Right lobe of liver (tissue), 6 donors: ENCODE data around the gene PAX8. TPM values are rescaled to one million over a fixed set of nuclear protein-coding genes. Genes with fewer than 3 reads are reported as not detected.
"Not testable (repeated sequence)": the region's sequence is repeated elsewhere in the genome, so short reads cannot be mapped to it uniquely, and the experiment has no call there.

Experiments
- ATAC-seq, 4 donors: fragments of 200-7000 bp; cut with Tn5 transposase; one replicate each; pipeline ENCODE4 v1.9.1; 2020; ENCODE audit warnings: mild to moderate bottlenecking in 4 of 4, moderate library complexity in 4 of 4
- DNase-seq, 3 donors: peaks; one replicate each; pipeline ENCODE4 v3.0.0-alpha.2; 2020
- H3K27ac ChIP-seq, 3 donors: fragments of 200-600 bp; one replicate each; pipeline ENCODE4 v1.8.0; 2022
- H3K27me3 ChIP-seq, 2 donors: fragments of 200-600 bp; one replicate each; pipeline ENCODE4 v1.8.0; 2022
- H3K36me3 ChIP-seq, 4 donors: fragments of 200-600 bp; sonication (generic) in 1 of 4; one replicate each; pipeline versions ENCODE4 v1.5.1 to v1.8.0; 2017 to 2022; ENCODE audit warnings: control low read depth in 1 of 4
- H3K4me1 ChIP-seq, 4 donors: fragments of 200-600 bp; sonication (generic) in 1 of 4; one replicate each; pipeline versions ENCODE4 v1.5.1 to v1.8.0; 2017 to 2022; ENCODE audit warnings: control low read depth in 1 of 4
- H3K4me3 ChIP-seq, 3 donors: fragments of 200-600 bp; one replicate each; pipeline ENCODE4 v1.8.0; 2022
- H3K9me3 ChIP-seq, 4 donors: fragments of 200-600 bp; sonication (generic) in 1 of 4; one replicate each; pipeline versions ENCODE4 v1.5.1 to v1.8.0; 2017 to 2022; ENCODE audit warnings: control low read depth in 1 of 4
- POLR2A ChIP-seq: fragments of 450-650 bp; IDR thresholded peaks from one replicate; pipeline ENCODE4 v1.6.1; 2017; ENCODE audit warnings: antibody characterized with exemption, mild to moderate bottlenecking
- WGBS: methylation state at CpG from one replicate; pipeline ENCODE4 v1.1.6; 2018; ENCODE audit warnings: low coverage, low lambda C conversion rate; ENCODE audit not compliant: insufficient coverage; ENCODE audit errors: missing lambda C conversion rate; 5-methylcytosine and 5-hydroxymethylcytosine counted together
- intact Hi-C, 2 donors: fragments of 100-400 bp; cut with DNase I; formaldehyde crosslinking; loops; one replicate each; pipeline versions ENCODE4 v1.11.2 to v1.14.1; 2022
- total RNA-seq, 6 experiments: library from RNA; depleted of rRNA in 2 of 6; stranded (reverse); fragments of >200 nt in 2 of 6; fragmentation: NEBNext Ultra II Directional in 3 of 6; extraction: Animal tissue kit (Norgen Biotek cat#: 25700) in 3 of 6; gene quantifications; one replicate each; pipeline versions ENCODE4 v1.1.0 to v1.2.4, GENCODE V29; 2016 to 2023
- TF ChIP-seq, protein P1 (sequence below), 4 donors: fragments of 200-600 bp in 3 of 4; fragments of 450-650 bp in 1 of 4; IDR thresholded peaks; one replicate each; pipeline versions ENCODE4 v1.5.1 to v1.8.0; 2016 to 2022; ENCODE audit warnings: antibody characterized with exemption in 4 of 4, mild to moderate bottlenecking in 2 of 4
- donor health status: DM: no; HTN: yes; CAD: no.
- donor health status: DM: no; HTN: no; CAD: no.
- donor health status: DM: no; HTN: no; CAD: no.
- donor health status: DM: no; HTN: yes; CAD: no.
- donor health status: DM: no; HTN: yes; CAD: no.

PAX8 gene
- total RNA-seq, 6 experiments from 2014 or later, result 0.27 to 1.9 (median 0.86) TPM

DNA sequence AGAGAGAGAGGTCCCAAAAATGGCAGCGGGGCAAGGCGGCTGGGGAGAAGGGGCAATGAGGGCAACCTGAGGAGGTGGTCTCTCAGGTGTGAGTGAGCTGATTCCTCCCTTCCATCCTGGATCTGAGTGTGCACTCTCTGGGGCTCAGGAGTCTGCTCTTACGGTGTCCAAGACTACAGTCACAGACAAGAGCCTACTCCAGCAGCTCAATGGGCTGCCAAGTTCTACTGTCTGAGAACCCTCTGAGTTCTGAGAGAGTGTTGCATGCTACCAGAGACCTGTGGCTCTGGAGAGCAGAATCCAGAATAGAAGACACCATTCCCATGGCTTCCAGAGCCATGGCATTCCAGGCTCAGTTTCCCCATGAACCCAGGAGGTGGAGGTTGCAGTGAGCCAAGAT lies 7.1 kb upstream of the PAX8 start:
- ATAC-seq, result no peak
- DNase-seq, result no peak
- TF ChIP-seq POLR2A, result no peak
- TF ChIP-seq, protein P1, sequence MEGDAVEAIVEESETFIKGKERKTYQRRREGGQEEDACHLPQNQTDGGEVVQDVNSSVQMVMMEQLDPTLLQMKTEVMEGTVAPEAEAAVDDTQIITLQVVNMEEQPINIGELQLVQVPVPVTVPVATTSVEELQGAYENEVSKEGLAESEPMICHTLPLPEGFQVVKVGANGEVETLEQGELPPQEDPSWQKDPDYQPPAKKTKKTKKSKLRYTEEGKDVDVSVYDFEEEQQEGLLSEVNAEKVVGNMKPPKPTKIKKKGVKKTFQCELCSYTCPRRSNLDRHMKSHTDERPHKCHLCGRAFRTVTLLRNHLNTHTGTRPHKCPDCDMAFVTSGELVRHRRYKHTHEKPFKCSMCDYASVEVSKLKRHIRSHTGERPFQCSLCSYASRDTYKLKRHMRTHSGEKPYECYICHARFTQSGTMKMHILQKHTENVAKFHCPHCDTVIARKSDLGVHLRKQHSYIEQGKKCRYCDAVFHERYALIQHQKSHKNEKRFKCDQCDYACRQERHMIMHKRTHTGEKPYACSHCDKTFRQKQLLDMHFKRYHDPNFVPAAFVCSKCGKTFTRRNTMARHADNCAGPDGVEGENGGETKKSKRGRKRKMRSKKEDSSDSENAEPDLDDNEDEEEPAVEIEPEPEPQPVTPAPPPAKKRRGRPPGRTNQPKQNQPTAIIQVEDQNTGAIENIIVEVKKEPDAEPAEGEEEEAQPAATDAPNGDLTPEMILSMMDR (IDR thresholded peaks at IDR 0.05), result no peak
- peak overlapping the region in 1 of 3 donors; percentile 92 for H3K27ac ChIP-seq
- H3K27me3 ChIP-seq, result no peaks in the 10 kb centered on the region
- no peak overlapping the region for H3K4me3 ChIP-seq
- peaks cover 0 to 63% (median 27%) of the 10 kb centered on the region in 4 donors for H3K4me1 ChIP-seq
- no peaks in the 10 kb centered on the region for H3K36me3 ChIP-seq
- 90% methylated on average over 2 of the region's 3 CpGs for WGBS
- intact Hi-C loops, result no loop called here
- H3K9me3 ChIP-seq, result no peaks in the 10 kb centered on the region

DNA sequence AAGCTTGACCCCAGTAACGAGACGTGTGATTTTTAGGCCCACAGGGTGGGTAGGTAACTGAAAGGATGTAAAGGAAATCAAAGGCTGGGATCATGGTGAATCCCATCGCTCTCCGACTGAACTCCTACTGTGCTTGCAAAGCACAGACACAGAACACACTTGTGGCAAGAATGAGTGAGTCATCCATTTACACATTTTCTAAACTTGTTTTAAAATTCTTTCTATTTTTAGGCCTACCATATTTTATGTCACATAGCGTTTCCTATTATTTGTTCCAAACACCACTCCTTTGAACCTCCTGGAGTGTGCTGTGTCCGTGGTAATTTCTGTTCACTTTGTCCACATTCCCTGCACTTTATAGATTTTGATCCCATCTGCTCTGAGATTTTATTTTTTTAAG lies 6.3 kb upstream of the PAX8 start:
- ATAC-seq, H3K27me3 ChIP-seq, H3K36me3 ChIP-seq, H3K4me3 ChIP-seq, DNase-seq, H3K9me3 ChIP-seq, intact Hi-C loops: not testable (repeated sequence)
- H3K4me1 ChIP-seq, result peaks cover 0 to 63% (median 27%) of the 10 kb centered on the region in 4 donors
- H3K27ac ChIP-seq, result peak overlapping the region; percentile 80 to 95 (median 92)
- 91% methylated on average over 5 of the region's 6 CpGs for WGBS

DNA sequence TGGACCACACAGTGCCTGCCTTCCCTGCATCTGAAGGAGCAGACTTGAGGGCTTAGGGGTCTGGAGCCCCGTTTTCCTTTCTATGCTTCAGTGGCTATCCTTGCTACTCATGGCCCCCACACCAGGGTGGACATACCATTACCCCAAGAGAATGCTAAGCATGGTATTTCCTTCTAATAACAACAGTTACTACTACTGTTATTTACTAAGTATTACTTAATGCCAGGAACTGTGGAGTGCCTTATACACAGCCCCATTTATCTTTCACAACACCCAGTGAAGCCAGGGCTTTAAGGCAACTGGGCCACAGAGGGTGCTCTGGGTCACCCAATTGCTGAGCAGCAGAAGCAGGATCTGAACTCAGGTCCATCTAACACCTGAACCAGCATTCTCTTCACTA lies 5.8 kb upstream of the PAX8 start:
- no peak for TF ChIP-seq POLR2A
- TF ChIP-seq, protein P1 (IDR thresholded peaks at IDR 0.05), result no peak
- Histone ChIP-seq H3K36me3 (no peaks in the 10 kb centered on the region), H3K27me3 (no peaks in the 10 kb centered on the region), H3K4me3 (no peak overlapping the region), H3K4me1 (peaks cover 0 to 63% (median 27%) of the 10 kb centered on the region in 4 donors), H3K27ac (peak overlapping the region; percentile 80 to 95 (median 92)), H3K9me3 (no peaks in the 10 kb centered on the region)
- 78% methylated on average over 1 of the region's 1 CpG for WGBS
- intact Hi-C loops, result no loop called here
- DNase-seq (no peak), ATAC-seq (no peak)

DNA sequence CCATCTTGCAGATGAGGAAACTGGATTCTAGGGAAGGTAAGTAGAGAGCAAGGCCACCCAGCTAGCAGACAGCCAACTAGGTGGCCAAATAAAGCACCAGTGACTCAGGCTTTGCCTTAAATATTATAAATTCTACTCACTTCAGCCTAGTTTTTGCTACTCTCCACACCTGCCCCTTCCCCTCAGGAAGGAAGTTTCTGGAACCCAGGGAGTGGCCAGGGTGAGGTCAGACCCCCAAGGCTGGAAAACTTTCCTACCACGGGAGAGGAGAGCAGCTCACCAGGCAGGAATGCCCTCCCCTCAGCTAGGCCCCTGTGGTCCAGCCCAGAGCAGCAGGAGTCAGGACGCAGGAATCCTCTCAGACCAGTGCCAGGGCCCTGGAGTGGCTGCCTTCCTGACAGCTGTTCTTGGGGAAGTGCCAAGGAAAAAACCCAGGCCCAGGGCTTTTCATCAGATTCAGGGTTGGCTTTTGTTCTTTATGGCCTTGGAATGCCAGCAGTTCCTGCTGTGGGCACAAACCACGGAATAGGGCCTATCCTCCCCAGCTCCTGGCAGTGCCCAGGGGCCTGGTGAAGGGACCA lies 5.1 kb upstream of the PAX8 start:
- Histone ChIP-seq H3K9me3 (no peaks in the 10 kb centered on the region), H3K27me3 (no peaks in the 10 kb centered on the region), H3K4me3 (peak overlapping the region in 1 of 3 donors; percentile 1), H3K36me3 (no peaks in the 10 kb centered on the region), H3K4me1 (peaks cover 0 to 57% (median 27%) of the 10 kb centered on the region in 4 donors), H3K27ac (peak overlapping the region; percentile 80 to 95 (median 92))
- TF ChIP-seq POLR2A, result peak; percentile 38
- TF ChIP-seq, protein P1 (IDR thresholded peaks at IDR 0.05), result no peak
- intact Hi-C loops, result no loop called here
- WGBS, result 23% methylated on average over 2 of the region's 3 CpGs
- DNase-seq (peak; percentile 72 to 84 (median 79)), ATAC-seq (peak; percentile 53 to 62 (median 60))

DNA sequence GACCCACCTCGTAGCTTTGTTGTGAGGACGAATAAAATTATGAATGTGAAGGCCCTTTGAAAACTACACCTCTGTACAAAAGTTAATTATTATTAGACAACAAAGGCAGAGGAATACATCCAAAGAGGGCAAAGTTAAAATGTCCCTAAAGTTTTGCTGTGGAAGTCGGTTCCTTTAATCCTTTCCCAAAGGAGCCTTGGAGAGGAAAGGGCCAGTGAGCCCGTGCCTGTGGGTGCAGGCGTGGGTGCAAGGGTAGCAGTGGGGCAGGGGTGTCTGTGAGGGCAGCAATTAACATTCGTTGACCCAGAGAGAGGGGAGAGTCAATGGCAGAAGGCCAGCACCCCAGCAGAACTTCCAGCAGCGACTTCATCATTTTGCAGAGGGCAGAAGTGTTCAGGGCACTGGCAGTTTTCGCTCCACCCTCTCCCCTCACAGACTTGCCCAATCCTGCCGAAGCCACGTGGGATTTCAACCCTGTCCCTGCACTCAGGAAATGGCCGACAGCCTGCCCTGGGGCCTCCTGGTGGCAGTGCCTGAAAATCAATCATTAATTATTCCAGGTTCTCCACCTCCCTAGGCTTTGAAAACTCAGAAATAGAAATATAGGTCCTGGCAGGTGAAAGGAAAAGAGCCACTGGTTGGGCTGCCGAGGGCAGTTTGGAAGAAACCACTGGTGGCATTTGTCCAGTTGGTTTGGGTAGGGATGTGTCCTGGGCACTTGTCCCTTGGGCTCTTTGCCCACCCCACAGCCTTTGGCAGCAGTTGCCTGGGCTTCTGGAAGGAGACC lies 4.2 kb upstream of the PAX8 start:
- H3K36me3 ChIP-seq, result no peaks in the 10 kb centered on the region
- H3K27ac ChIP-seq, result peak overlapping the region; percentile 80 to 95 (median 92)
- peak overlapping the region in 1 of 3 donors; percentile 1 for H3K4me3 ChIP-seq
- TF ChIP-seq, protein P1 (IDR thresholded peaks at IDR 0.05), result peak; percentile 19 to 59 (median 38)
- peak; percentile 42 for TF ChIP-seq POLR2A
- ATAC-seq, result peak; percentile 67 to 83 (median 74)
- H3K4me1 ChIP-seq, result peaks cover 0 to 53% (median 27%) of the 10 kb centered on the region in 4 donors
- DNase-seq, result peak; percentile 87 to 97 (median 95)
- no peaks in the 10 kb centered on the region for H3K9me3 ChIP-seq
- 15% methylated on average over 9 of the region's 12 CpGs for WGBS
- H3K27me3 ChIP-seq, result no peaks in the 10 kb centered on the region
- intact Hi-C loops, result no loop called here
